PC-3 (cell line): Measurements from ENCODE around the gene CDH4. TPM values are rescaled to one million over a fixed set of nuclear protein-coding genes. Genes with fewer than 3 reads are reported as not detected.

ENCODE experiments used
- ATAC-seq: fragments of 200-7000 bp; cut with Tn5 transposase; 2 replicates; pipeline ENCODE4 v1.9.1; 2020; ENCODE audit warnings: mild to moderate bottlenecking, moderate library complexity
- BruUV-seq: library from RNA; stranded (reverse); fragments of 400-500 nt; replicated peaks from 2 replicates; lab custom pipeline; 2021; lab: Mats Ljungman, UMichigan
- CTCF ChIA-PET: fragments of 300-600 bp; sonication (Branson Sonifier 250); formaldehyde crosslinking; loops from one replicate; lab custom pipeline; 2022; ENCODE audit warnings: antibody characterized with exemption; lab: Charles Lee
- POLR2A ChIA-PET: fragments of 300-600 bp; sonication (Branson Sonifier 250); formaldehyde crosslinking; loops from one replicate; lab custom pipeline; 2022; ENCODE audit warnings: antibody characterized with exemption; ENCODE audit not compliant: unreplicated experiment; lab: Charles Lee
- DNase-seq: peaks from one replicate; pipeline ENCODE4 v3.0.0-alpha.2; 2015
- H2AFZ ChIP-seq: fragments of 300-600 bp; sonication (generic); 2 replicates; pipeline ENCODE4 v1.6.0; 2016; ENCODE audit warnings: antibody characterized with exemption, low read length
- H3F3A ChIP-seq: fragments of 300-600 bp; sonication (generic); one replicate; pipeline ENCODE4 v1.6.0; 2017; ENCODE audit warnings: antibody characterized with exemption, low read length, control low read depth, mild to moderate bottlenecking; ENCODE audit not compliant: unreplicated experiment
- H3K27ac ChIP-seq: fragments of 300-600 bp; sonication (generic); 2 replicates; pipeline ENCODE4 v1.5.1; 2016; ENCODE audit warnings: mild to moderate bottlenecking, low read length
- H3K27me3 ChIP-seq: fragments of 300-600 bp; sonication (generic); 2 replicates; pipeline ENCODE4 v1.6.1; 2016; ENCODE audit warnings: low read length, mixed read lengths
- H3K36me3 ChIP-seq: fragments of 300-600 bp; sonication (generic); 2 replicates; pipeline ENCODE4 v1.6.1; 2016; ENCODE audit warnings: low read depth, mixed run types, low read length, mixed read lengths
- H3K4me1 ChIP-seq: fragments of 300-600 bp; sonication (generic); 2 replicates; pipeline ENCODE4 v1.5.1; 2016; ENCODE audit warnings: low read length; ENCODE audit not compliant: insufficient read depth
- H3K4me2 ChIP-seq: fragments of 300-600 bp; sonication (generic); 2 replicates; pipeline ENCODE4 v1.6.0; 2016; ENCODE audit warnings: low read length
- H3K4me3 ChIP-seq: fragments of 300-600 bp; sonication (generic); 2 replicates; pipeline ENCODE4 v1.5.1; 2016; ENCODE audit warnings: mild to moderate bottlenecking, low read length, mixed read lengths
- H3K79me2 ChIP-seq: fragments of 300-600 bp; sonication (generic); 2 replicates; pipeline ENCODE4 v1.6.1; 2017; ENCODE audit warnings: low read length, mixed read lengths
- H3K9ac ChIP-seq: fragments of 300-600 bp; sonication (generic); 2 replicates; pipeline ENCODE4 v1.6.0; 2016; ENCODE audit warnings: mild to moderate bottlenecking, low read length
- H3K9me2 ChIP-seq: fragments of 300-600 bp; sonication (generic); replicated peaks from 2 replicates; pipeline ENCODE4 v1.6.1; 2016; ENCODE audit warnings: mixed run types, low read length, mixed read lengths
- H3K9me3 ChIP-seq: fragments of 300-600 bp; sonication (generic); 2 replicates; pipeline ENCODE4 v1.6.1; 2016; ENCODE audit warnings: low read length, mixed read lengths
- H4K20me1 ChIP-seq: fragments of 300-600 bp; sonication (generic); 2 replicates; pipeline ENCODE4 v1.6.1; 2016; ENCODE audit warnings: low read length, mixed read lengths
- EZH2 ChIP-seq: fragments of 300-600 bp; sonication (generic); IDR thresholded peaks from one replicate; pipeline ENCODE4 v1.6.1; 2017; ENCODE audit warnings: antibody characterized with exemption, mild to moderate bottlenecking, low read length; ENCODE audit not compliant: unreplicated experiment
- EZH2phosphoT487 ChIP-seq: fragments of 300-600 bp; sonication (generic); IDR thresholded peaks from 2 replicates; pipeline ENCODE4 v1.6.1; 2018; ENCODE audit warnings: mild to moderate bottlenecking, antibody characterized with exemption, low read length, borderline replicate concordance
- intact Hi-C: fragments of 100-400 bp; cut with micrococcal nuclease; formaldehyde crosslinking; loops from 2 replicates; pipeline ENCODE4 v1.9.0; 2023
- total RNA-seq: library from RNA; depleted of rRNA; stranded (reverse); fragments of >200 nt; gene quantifications from 2 replicates; pipeline ENCODE4 v1.2.3, GENCODE V29; 2014
- TF ChIP-seq, protein P1 (sequence below): fragments of 300-600 bp; sonication (generic); conservative IDR thresholded peaks from 2 replicates; pipeline ENCODE4 v1.5.1; 2017; ENCODE audit warnings: antibody characterized with exemption, low read depth, mild to moderate bottlenecking, low read length

The CDH4 gene
- total RNA-seq, 1 experiment from 2014 or later, result not detected

DNA sequence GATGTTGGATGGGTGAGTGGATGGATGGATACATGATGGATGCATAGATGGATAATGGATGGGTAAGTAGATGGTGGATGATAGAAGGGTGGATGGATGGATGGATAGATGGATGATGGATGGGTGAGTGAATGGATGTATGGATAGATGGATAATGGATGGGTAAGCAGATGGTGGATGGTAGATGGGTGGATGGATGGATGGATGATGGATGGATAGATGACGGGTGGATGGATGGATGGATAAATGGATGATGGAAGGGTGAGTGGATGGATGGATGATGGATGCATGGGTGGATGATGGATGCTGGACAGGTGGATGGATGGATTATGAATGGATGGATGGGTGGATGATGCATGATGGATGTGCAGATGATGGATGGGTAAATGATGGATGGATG is 638.1 kb downstream of the CDH4 start:
- Histone ChIP-seq H3F3A (no peaks in the 10 kb centered on the region), H3K9me3 (no peaks in the 10 kb centered on the region), H3K4me3 (no peak overlapping the region), H3K79me2 (no peaks in the 10 kb centered on the region), H4K20me1 (no peaks in the 10 kb centered on the region), H3K9me2 (no peaks in the 10 kb centered on the region), H3K27ac (no peak overlapping the region), H3K4me2 (no peak overlapping the region), H3K36me3 (no peaks in the 10 kb centered on the region), H3K27me3 (peaks cover 34% of the 10 kb centered on the region), H3K4me1 (no peaks in the 10 kb centered on the region), H2AFZ (no peak overlapping the region), H3K9ac (no peak overlapping the region)
- ATAC-seq, result no peak
- intact Hi-C loops, result no loop called here
- DNase-seq, result no peak
- BruUV-seq, result no TSS peak
- POLR2A ChIA-PET, result no interaction called here
- CTCF ChIA-PET, result no interaction called here
- TF ChIP-seq EZH2phosphoT487, result no peak
- TF ChIP-seq, protein P1, sequence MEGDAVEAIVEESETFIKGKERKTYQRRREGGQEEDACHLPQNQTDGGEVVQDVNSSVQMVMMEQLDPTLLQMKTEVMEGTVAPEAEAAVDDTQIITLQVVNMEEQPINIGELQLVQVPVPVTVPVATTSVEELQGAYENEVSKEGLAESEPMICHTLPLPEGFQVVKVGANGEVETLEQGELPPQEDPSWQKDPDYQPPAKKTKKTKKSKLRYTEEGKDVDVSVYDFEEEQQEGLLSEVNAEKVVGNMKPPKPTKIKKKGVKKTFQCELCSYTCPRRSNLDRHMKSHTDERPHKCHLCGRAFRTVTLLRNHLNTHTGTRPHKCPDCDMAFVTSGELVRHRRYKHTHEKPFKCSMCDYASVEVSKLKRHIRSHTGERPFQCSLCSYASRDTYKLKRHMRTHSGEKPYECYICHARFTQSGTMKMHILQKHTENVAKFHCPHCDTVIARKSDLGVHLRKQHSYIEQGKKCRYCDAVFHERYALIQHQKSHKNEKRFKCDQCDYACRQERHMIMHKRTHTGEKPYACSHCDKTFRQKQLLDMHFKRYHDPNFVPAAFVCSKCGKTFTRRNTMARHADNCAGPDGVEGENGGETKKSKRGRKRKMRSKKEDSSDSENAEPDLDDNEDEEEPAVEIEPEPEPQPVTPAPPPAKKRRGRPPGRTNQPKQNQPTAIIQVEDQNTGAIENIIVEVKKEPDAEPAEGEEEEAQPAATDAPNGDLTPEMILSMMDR, result no peak
- TF ChIP-seq EZH2, result no peak

DNA sequence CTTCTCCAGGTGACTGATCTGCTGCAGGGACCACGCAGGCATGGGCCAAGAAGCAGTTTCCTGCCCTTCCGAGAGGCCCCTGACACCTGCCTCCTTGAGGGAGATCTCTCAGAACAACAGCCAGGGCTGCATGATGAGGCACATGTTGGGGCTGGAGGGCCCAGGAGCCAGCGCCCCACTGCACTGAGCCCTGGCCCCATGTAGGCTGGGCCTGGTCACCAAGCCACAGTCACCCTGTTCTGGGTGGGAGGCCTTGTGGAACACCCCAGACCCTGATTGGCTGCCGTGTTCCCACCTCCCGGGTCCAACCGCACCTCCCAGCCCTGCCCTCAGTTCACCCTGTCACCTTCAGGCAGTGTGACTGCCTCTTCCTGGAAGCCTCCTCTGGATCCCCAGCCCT is 639.4 kb downstream of the CDH4 start:
- no peak for ATAC-seq
- no peaks in the 10 kb centered on the region for H3K79me2 ChIP-seq
- H3K27me3 ChIP-seq, result peaks cover 32% of the 10 kb centered on the region

DNA sequence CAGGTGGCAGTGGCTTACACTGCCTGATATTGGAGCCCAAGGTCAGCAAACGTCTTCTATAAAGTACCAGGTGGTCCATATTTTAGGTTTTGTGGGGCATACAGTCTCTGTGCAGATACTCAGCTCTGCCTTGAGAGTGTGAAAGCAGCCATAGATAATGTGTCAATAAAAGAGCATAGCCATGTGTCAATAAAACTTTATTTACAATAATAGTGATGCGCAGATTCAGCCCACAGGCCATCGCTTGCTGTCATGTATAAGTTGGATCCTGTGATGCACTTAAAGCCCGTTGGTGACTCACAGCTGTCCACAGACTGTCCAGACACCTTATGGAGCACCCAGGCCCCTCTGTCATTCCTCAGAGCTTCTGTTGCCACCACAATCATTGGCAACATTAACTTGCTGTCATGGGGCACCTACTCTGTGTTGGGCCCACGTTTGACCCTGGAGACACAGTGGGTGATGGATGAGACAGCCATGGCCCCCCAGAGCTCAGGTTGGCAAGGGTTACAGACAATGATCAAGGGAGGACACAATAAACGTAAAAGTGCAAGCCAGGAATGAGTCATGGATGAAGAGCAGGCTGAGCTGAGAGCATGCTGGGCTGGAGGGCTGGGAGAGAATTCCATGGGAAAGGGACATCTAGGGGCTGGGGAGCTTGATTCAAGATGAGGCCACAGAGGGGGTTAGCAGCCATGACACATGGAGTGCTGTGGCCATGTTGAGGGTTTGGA is 640.0 kb downstream of the CDH4 start:
- no peak overlapping the region for H3K27ac ChIP-seq
- ATAC-seq (no peak), DNase-seq (no peak)
- ChIA-PET POLR2A (no interaction called here), CTCF (no interaction called here)
- no peak overlapping the region for H3K4me2 ChIP-seq
- intact Hi-C loops, result no loop called here
- H3K4me3 ChIP-seq, result no peak overlapping the region
- no peaks in the 10 kb centered on the region for H3F3A ChIP-seq
- no peaks in the 10 kb centered on the region for H4K20me1 ChIP-seq
- H3K9me2 ChIP-seq, result no peaks in the 10 kb centered on the region
- TF ChIP-seq EZH2 (no peak), EZH2phosphoT487 (no peak)
- TF ChIP-seq, protein P1, result no peak
- H2AFZ ChIP-seq, result no peak overlapping the region
- peaks cover 38% of the 10 kb centered on the region for H3K27me3 ChIP-seq
- H3K9me3 ChIP-seq, result no peaks in the 10 kb centered on the region
- no peak overlapping the region for H3K9ac ChIP-seq
- no peaks in the 10 kb centered on the region for H3K79me2 ChIP-seq
- no peaks in the 10 kb centered on the region for H3K36me3 ChIP-seq
- no TSS peak for BruUV-seq
- no peaks in the 10 kb centered on the region for H3K4me1 ChIP-seq

More for the DNA sequence above, 639.4 kb downstream of the CDH4 start:
- H3K9ac ChIP-seq, result no peak overlapping the region
- H3K9me3 ChIP-seq, result no peaks in the 10 kb centered on the region
- H2AFZ ChIP-seq, result no peak overlapping the region
- intact Hi-C loops, result no loop called here
- no TSS peak for BruUV-seq
- TF ChIP-seq EZH2phosphoT487 (no peak), EZH2 (no peak)
- TF ChIP-seq, protein P1, result no peak
- no peak overlapping the region for H3K4me2 ChIP-seq
- H3K27ac ChIP-seq, result no peak overlapping the region
- H3K4me3 ChIP-seq, result no peak overlapping the region
- H4K20me1 ChIP-seq, result no peaks in the 10 kb centered on the region
- no peaks in the 10 kb centered on the region for H3K9me2 ChIP-seq
- H3K36me3 ChIP-seq, result no peaks in the 10 kb centered on the region
- no peak for DNase-seq
- ChIA-PET POLR2A (no interaction called here), CTCF (no interaction called here)
- no peaks in the 10 kb centered on the region for H3K4me1 ChIP-seq
- no peaks in the 10 kb centered on the region for H3F3A ChIP-seq
